ENCODE data around the gene ZNF169.
"Not testable (repeated sequence)": the region's sequence is repeated elsewhere in the genome, so short reads cannot be mapped to it uniquely, and the experiment has no call there.

DNA sequence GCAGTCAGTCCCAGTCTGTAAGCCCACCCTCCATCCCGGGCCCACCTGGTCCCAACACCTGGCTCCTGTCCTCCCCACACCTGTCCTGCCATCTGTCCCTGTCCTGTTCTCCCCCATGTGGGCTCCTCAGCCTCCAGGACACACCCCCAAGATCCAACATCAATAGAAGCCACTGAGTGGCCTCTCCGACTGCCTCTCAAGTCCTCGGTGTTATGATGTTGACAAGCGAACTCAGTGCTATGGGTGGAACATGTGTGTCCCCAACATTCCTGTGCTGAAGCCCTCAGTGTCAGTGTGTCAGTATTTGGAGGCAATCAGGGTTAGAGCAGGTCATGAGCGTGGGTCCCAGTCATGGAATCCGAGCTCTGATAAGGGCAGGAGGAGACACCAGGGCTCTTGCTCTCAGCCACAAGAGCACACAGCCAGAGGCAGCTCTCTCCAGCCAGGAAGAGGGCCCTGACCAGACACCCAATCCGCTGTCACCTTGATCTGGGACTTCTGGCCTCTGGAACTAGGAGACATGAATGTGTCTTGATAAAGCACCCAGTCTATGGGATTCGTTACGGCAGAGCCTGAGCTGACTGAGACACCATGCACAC, 63.3 kb downstream of the ZNF169 start:
- TF ChIP-seq, protein P1, sequence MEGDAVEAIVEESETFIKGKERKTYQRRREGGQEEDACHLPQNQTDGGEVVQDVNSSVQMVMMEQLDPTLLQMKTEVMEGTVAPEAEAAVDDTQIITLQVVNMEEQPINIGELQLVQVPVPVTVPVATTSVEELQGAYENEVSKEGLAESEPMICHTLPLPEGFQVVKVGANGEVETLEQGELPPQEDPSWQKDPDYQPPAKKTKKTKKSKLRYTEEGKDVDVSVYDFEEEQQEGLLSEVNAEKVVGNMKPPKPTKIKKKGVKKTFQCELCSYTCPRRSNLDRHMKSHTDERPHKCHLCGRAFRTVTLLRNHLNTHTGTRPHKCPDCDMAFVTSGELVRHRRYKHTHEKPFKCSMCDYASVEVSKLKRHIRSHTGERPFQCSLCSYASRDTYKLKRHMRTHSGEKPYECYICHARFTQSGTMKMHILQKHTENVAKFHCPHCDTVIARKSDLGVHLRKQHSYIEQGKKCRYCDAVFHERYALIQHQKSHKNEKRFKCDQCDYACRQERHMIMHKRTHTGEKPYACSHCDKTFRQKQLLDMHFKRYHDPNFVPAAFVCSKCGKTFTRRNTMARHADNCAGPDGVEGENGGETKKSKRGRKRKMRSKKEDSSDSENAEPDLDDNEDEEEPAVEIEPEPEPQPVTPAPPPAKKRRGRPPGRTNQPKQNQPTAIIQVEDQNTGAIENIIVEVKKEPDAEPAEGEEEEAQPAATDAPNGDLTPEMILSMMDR (tag by site-specific recombination; IDR thresholded peaks at IDR 0.05): not testable (repeated sequence)
- TF ChIP-seq, protein P2, sequence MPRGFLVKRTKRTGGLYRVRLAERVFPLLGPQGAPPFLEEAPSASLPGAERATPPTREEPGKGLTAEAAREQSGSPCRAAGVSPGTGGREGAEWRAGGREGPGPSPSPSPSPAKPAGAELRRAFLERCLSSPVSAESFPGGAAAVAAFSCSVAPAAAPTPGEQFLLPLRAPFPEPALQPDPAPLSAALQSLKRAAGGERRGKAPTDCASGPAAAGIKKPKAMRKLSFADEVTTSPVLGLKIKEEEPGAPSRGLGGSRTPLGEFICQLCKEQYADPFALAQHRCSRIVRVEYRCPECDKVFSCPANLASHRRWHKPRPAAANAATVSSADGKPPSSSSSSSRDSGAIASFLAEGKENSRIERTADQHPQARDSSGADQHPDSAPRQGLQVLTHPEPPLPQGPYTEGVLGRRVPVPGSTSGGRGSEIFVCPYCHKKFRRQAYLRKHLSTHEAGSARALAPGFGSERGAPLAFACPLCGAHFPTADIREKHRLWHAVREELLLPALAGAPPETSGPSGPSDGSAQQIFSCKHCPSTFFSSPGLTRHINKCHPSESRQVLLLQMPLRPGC (tag by site-specific recombination; IDR thresholded peaks at IDR 0.05): not testable (repeated sequence)
- not testable (repeated sequence) for TF ChIP-seq ZBTB17 (tag by site-specific recombination; IDR thresholded peaks at IDR 0.05); ZIC2 (tag by site-specific recombination; IDR thresholded peaks at IDR 0.05); REST (tag by site-specific recombination; IDR thresholded peaks at IDR 0.05); ZNF23 (tag by site-specific recombination; IDR thresholded peaks at IDR 0.05; ENCODE audit: borderline replicate concordance); KLF1 (tag by site-specific recombination; IDR thresholded peaks at IDR 0.05); ZNF24 (tag by site-specific recombination; IDR thresholded peaks at IDR 0.05); HOXA7 (CRISPR knock-in tag; IDR thresholded peaks at IDR 0.05; ENCODE audit: borderline replicate concordance)

Measured in HEK293 (cell line).